Measurements from ENCODE around the gene KLHL36.

GRCh38 chr16:84675884-84676283, 27.6 kb downstream of the KLHL36 start:
- TF ChIP-seq, protein P1, sequence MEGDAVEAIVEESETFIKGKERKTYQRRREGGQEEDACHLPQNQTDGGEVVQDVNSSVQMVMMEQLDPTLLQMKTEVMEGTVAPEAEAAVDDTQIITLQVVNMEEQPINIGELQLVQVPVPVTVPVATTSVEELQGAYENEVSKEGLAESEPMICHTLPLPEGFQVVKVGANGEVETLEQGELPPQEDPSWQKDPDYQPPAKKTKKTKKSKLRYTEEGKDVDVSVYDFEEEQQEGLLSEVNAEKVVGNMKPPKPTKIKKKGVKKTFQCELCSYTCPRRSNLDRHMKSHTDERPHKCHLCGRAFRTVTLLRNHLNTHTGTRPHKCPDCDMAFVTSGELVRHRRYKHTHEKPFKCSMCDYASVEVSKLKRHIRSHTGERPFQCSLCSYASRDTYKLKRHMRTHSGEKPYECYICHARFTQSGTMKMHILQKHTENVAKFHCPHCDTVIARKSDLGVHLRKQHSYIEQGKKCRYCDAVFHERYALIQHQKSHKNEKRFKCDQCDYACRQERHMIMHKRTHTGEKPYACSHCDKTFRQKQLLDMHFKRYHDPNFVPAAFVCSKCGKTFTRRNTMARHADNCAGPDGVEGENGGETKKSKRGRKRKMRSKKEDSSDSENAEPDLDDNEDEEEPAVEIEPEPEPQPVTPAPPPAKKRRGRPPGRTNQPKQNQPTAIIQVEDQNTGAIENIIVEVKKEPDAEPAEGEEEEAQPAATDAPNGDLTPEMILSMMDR (conservative IDR thresholded peaks at IDR 0.05; ENCODE audit: low read length) = no peak
- no peak for TF ChIP-seq EZH2phosphoT487 (IDR thresholded peaks at IDR 0.05; ENCODE audit: borderline replicate concordance, low read depth, low read length)

Data from OCI-LY7 (cell line).